Stimulated activated CD8-positive, alpha-beta memory T cell treated with anti-CD3 and anti-CD28 coated beads, Interleukin-15, amount 100 ng/mL, for 1 hour (primary cell): ENCODE measurements around the gene RPS6KC1.
"Not testable (repeated sequence)": the region's sequence is repeated elsewhere in the genome, so short reads cannot be mapped to it uniquely, and the experiment has no call there.

Experiments
- DNase-seq: peaks from one replicate; pipeline ENCODE4 v3.0.0-alpha.2; 2020; ENCODE audit warnings: low read depth

The RPS6KC1 gene

GRCh38 chr1:213281640-213282301 lies 230.7 kb downstream of the RPS6KC1 start:
- no peak for DNase-seq

- no peak for DNase-seq
Measured at GRCh38 chr1:213284626-213285025, 233.6 kb downstream of the RPS6KC1 start.

GRCh38 chr1:213286235-213286634 lies 235.2 kb downstream of the RPS6KC1 start:
- no peak for DNase-seq

GRCh38 chr1:213287987-213288386 lies 236.9 kb downstream of the RPS6KC1 start:
- DNase-seq = no peak

- DNase-seq = no peak
Measured at GRCh38 chr1:213291526-213291925, 240.5 kb downstream of the RPS6KC1 start.

GRCh38 chr1:213292614-213293013 lies 241.6 kb downstream of the RPS6KC1 start:
- DNase-seq = no peak

- DNase-seq = no peak
Measured at GRCh38 chr1:213295860-213296259, 244.8 kb downstream of the RPS6KC1 start.

- no peak for DNase-seq
Measured at GRCh38 chr1:213296558-213296957, 245.5 kb downstream of the RPS6KC1 start.

- DNase-seq = no peak
Measured at GRCh38 chr1:213297021-213297420, 246.0 kb downstream of the RPS6KC1 start.

GRCh38 chr1:213300433-213300832 lies 249.4 kb downstream of the RPS6KC1 start:
- DNase-seq = no peak

GRCh38 chr1:213301524-213301923 lies 250.5 kb downstream of the RPS6KC1 start:
- not testable (repeated sequence) for DNase-seq

GRCh38 chr1:213303286-213303685 lies 252.2 kb downstream of the RPS6KC1 start:
- no peak for DNase-seq

GRCh38 chr1:213315571-213315970 lies 264.5 kb downstream of the RPS6KC1 start:
- no peak for DNase-seq

- DNase-seq = not testable (repeated sequence)
Measured at GRCh38 chr1:213318458-213318857, 267.4 kb downstream of the RPS6KC1 start.

GRCh38 chr1:213320191-213320870 lies 269.3 kb downstream of the RPS6KC1 start:
- DNase-seq = no peak
